Activated CD8-positive, alpha-beta memory T cell treated with anti-CD3 and anti-CD28 coated beads for 48 hours (primary cell): ENCODE measurements around the gene PCDHGA8.
"Not testable (repeated sequence)": the region's sequence is repeated elsewhere in the genome, so short reads cannot be mapped to it uniquely, and the experiment has no call there.

Experiments
- DNase-seq, 3 experiments: peaks; one replicate each; pipeline ENCODE4 v3.0.0-alpha.2; 2020; ENCODE audit warnings: low read depth in 2 of 3, low spot score in 2 of 3

PCDHGA8 gene

DNA sequence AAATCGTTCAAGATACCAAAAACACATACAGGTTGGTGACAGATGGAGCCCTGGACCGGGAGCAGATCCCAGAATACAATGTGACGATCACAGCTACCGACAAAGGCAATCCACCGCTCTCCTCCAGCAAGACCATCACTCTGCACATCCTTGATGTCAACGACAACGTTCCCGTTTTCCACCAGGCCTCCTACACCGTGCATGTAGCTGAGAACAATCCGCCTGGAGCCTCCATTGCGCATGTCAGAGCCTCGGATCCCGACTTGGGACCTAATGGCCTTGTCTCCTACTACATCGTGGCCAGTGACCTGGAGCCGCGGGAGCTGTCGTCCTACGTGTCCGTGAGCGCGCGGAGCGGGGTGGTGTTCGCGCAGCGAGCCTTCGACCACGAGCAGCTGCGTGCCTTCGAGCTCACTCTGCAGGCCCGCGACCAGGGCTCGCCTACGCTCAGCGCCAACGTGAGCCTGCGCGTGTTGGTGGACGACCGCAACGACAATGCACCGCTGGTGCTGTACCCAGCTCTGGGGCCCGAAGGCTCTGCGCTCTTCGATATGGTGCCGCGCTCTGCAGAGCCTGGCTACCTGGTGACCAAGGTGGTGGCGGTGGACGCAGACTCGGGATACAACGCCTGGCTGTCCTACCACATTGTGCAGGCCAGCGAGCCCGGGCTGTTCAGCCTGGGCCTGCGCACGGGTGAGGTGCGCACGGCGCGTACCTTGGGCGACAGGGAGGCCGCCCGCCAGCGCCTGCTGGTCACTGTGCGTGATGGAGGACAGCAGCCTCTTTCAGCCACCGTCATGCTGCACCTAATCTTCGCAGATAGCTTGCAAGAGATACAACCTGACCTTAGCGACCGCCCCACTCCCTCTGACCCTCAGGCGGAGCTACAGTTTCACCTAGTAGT is 20.6 kb upstream of the PCDHGA8 start:
- DNase-seq = no peak

DNA sequence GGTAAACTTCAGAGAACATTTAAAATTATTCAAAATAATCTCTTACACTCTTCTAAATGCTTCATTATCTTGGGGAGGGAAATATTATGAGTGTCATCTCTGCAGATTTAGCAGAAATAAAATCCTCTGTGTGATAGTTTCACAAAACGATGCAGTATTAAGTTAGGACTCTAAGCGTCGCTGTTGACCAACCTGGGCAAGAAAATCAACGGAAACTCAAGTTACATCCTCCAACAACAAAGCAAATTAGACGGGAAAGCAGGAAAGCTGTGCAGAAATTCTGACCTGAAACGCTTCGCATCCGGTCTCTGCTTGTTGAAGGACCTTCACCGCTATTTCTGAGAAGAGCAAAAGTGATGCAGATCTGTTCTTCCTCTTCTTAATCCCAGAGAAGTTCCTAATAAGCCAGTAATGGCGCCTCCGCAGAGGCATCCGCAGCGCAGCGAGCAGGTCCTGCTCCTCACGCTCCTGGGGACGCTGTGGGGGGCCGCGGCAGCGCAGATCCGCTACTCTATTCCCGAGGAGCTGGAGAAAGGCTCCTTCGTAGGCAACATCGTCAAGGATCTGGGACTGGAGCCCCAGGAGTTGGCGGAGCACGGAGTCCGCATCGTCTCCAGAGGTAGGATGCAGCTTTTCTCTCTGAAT is 18.6 kb upstream of the PCDHGA8 start, which contains the start of gene PCDHGA6:
PCDHGA6 (plus strand) TSS at position 219 of the 645 bp plus-strand sequence; CDS start at position 412, 193 bp downstream.
- DNase-seq = no peak

DNA sequence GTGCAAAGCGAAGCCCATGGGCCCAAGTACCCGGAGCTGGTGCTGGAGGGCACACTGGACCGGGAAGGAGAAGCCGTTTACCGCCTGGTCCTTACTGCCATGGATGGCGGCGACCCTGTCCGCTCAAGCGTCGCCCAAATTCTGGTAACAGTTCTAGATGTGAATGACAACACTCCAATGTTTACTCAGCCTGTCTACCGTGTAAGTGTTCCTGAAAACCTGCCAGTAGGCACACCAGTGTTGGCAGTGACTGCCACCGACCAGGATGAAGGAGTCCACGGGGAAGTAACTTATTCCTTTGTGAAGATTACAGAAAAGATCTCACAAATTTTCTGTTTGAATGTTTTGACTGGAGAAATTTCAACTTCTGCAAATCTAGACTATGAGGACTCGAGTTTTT is 17.8 kb upstream of the PCDHGA8 start:
- no peak for DNase-seq

- DNase-seq = not testable (repeated sequence)
These were observed 16.8 kb upstream of the PCDHGA8 start for GRCh38 chr5:141375444-141376155.

DNA sequence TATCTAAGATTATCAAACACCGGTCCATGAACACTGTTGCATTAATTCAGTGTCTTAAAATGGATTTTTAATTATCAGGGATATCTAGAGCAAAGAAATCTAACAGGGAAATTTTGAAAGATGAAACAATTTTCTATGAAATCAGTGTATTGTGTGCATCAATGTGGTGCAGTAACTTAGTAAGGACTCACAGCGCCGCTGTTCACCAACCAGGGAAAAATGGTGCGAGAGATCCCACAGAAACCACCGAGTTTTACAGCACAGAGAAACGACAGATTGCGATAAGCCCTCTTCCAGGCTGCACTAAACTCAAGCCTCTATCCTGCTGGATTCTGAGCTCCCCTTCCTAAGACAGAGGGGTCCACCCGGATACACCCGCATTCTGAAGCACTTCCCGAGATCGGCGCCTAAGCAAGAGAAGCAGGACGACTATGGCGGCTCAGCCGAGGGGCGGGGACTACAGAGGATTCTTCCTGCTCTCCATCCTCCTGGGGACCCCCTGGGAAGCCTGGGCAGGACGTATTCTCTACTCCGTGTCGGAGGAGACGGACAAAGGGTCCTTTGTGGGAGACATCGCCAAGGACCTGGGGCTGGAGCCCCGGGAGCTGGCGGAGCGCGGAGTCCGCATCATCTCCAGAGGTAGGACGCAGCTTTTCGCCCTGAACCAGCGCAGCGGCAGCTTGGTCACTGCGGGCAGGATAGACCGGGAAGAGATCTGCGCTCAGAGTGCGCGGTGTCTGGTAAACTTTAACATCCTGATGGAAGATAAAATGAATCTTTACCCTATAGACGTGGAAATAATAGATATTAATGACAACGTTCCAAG is 9.8 kb upstream of the PCDHGA8 start, which contains the start of gene PCDHGA7:
PCDHGA7 (plus strand) TSS at position 274 of the 826 bp plus-strand sequence; CDS start at position 432, 158 bp downstream.
- DNase-seq = no peak

DNA sequence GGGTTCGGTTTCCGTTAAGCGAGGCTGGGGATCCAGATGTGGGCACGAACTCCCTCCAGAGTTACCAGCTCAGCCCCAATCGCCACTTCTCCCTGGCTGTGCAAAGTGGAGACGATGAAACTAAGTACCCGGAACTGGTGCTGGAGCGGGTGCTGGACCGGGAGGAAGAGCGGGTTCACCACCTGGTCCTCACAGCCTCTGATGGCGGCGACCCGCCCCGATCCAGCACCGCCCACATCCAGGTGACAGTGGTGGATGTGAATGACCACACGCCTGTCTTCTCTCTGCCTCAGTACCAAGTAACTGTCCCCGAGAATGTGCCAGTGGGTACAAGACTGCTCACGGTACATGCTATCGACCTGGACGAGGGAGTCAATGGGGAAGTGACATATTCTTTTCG is 9.1 kb upstream of the PCDHGA8 start:
- DNase-seq = no peak

DNA sequence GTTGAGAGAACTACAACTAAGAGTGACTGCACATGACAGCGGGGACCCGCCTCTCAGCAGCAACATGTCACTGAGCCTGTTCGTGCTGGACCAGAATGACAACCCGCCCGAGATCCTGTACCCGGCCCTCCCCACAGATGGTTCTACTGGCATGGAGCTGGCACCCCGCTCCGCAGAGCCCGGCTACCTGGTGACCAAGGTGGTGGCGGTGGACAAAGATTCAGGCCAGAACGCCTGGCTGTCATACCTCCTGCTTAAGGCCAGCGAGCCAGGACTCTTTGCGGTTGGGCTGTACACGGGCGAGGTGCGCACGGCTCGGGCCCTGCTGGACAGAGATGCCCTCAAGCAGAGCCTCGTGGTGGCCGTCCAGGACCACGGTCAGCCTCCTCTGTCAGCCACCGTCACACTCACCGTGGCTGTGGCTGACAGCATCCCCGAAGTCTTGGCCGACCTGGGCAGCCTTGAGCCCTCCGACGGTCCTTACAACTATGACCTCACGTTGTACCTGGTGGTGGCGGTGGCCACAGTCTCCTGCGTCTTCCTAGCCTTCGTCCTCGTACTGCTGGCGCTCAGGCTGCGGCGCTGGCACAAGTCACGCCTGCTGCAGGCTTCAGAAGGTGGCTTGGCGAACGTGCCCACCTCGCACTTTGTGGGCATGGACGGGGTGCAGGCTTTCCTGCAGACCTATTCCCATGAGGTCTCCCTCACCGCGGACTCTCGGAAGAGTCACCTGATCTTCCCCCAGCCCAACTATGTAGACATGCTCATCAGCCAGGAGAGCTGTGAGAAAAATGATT is 7.8 kb upstream of the PCDHGA8 start:
- DNase-seq = no peak

DNA sequence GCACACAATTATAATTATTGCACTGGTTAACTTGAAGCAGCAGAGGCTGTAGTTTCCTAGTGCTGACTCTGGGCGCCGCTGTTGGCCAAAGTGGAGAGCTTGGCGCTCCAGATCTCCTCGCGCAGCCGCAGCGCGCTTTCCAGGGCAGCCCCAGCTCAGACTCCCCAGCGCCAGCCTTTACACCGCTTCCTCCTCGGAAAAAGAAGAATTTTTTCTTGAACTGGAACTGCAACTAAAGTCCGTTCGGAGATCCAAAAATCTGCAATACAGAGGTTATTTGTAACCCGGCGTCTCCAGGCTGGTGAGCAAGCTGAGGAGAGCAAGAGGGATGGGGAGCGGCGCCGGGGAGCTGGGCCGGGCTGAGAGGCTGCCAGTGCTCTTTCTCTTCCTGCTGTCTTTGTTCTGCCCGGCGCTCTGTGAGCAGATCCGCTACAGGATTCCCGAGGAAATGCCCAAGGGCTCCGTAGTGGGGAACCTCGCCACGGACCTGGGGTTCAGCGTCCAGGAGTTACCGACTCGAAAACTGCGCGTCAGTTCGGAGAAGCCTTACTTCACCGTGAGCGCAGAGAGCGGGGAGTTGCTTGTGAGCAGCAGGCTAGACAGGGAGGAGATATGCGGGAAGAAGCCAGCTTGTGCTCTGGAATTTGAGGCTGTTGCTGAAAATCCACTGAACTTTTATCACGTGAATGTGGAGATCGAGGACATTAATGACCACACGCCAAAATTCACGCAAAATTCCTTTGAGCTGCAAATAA is 4.7 kb upstream of the PCDHGA8 start, which contains the start of gene PCDHGB4:
PCDHGB4 (plus strand) TSS at position 142 of the 755 bp plus-strand sequence; CDS start at position 329, 187 bp downstream.
- not testable (repeated sequence) for DNase-seq

DNA sequence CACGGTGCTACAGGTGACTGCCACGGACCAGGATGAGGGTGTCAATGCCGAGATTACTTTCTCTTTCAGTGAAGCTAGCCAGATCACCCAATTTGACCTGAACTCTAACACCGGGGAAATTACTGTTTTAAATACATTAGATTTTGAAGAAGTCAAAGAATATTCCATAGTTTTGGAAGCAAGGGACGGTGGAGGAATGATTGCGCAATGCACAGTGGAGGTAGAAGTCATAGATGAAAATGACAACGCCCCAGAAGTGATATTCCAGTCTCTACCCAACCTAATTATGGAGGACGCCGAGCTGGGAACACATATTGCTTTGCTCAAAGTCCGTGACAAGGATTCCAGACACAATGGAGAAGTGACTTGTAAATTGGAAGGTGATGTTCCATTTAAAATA is 3.8 kb upstream of the PCDHGA8 start:
- DNase-seq = no peak

- no peak for DNase-seq
These were observed 3.0 kb upstream of the PCDHGA8 start for GRCh38 chr5:141389153-141390042.

DNA sequence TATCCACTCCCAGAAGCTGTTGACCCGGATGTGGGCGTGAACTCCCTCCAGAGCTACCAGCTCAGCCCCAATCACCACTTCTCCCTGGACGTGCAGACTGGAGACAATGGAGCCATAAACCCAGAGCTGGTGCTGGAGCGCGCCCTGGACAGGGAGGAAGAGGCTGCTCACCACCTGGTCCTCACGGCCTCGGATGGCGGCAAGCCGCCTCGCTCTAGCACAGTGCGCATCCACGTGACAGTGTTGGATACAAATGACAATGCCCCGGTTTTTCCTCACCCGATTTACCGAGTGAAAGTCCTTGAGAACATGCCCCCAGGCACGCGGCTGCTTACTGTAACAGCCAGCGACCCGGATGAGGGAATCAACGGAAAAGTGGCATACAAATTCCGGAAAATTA is 834 bp downstream of the PCDHGA8 start:
- DNase-seq = no peak

DNA sequence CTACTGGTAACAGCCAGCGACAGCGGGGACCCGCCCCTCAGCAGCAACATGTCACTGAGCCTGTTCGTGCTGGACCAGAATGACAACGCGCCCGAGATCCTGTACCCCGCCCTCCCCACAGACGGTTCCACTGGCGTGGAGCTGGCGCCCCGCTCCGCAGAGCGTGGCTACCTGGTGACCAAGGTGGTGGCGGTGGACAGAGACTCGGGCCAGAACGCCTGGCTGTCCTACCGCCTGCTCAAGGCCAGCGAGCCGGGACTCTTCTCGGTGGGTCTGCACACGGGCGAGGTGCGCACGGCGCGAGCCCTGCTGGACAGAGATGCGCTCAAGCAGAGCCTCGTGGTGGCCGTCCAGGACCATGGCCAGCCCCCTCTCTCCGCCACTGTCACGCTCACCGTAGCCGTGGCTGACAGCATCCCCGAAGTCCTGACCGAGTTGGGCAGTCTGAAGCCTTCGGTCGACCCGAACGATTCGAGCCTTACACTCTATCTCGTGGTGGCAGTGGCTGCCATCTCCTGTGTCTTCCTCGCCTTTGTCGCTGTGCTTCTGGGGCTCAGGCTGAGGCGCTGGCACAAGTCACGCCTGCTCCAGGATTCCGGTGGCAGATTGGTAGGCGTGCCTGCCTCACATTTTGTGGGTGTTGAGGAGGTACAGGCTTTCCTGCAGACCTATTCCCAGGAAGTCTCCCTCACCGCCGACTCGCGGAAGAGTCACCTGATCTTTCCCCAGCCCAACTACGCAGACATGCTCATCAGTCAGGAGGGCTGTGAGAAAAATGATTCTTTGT is 2.2 kb downstream of the PCDHGA8 start:
- not testable (repeated sequence) for DNase-seq

- DNase-seq = not testable (repeated sequence)
These were observed 5.5 kb downstream of the PCDHGA8 start, which contains the start of gene PCDHGB5 for GRCh38 chr5:141397756-141398551. Gene PCDHGB5 (plus strand): TSS chr5:141397947. CDS start chr5:141398128, 181 bp downstream.

DNA sequence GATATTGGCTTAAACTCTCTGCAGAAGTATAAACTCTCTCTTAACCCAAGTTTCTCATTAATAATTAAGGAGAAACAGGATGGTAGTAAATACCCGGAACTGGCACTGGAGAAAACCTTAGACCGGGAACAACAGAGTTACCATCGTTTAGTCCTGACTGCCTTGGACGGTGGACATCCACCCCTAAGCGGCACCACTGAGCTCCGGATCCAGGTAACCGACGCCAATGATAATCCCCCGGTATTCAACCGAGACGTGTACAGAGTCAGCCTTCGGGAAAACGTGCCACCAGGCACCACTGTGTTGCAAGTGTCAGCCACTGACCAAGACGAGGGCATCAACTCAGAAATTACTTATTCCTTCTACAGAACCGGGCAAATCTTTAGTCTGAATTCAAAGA is 6.2 kb downstream of the PCDHGA8 start:
- DNase-seq = no peak

- no peak for DNase-seq
These were observed 7.3 kb downstream of the PCDHGA8 start for GRCh38 chr5:141399555-141400258.
